ENCODE results near the gene KLHL28.

DNA sequence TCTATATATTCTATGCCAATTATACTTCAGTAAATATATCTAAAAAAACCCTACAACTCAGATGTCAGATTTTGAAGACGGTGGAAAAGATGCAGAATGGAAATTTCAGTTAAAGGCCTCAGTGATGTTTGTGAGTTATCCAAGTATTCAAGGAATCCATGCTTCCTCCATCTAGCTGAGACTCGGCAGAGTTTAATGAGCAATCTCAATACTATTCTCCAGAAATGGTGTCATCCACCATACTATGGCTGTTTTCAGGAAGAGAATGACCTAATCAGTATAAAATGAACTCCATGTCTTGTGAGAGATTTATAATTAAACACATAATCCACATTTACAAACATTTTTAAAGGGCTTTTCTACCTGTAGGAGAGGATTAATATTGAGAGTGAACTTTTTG, 66.0 kb downstream of the KLHL28 start:
- TF ChIP-seq, protein P1, sequence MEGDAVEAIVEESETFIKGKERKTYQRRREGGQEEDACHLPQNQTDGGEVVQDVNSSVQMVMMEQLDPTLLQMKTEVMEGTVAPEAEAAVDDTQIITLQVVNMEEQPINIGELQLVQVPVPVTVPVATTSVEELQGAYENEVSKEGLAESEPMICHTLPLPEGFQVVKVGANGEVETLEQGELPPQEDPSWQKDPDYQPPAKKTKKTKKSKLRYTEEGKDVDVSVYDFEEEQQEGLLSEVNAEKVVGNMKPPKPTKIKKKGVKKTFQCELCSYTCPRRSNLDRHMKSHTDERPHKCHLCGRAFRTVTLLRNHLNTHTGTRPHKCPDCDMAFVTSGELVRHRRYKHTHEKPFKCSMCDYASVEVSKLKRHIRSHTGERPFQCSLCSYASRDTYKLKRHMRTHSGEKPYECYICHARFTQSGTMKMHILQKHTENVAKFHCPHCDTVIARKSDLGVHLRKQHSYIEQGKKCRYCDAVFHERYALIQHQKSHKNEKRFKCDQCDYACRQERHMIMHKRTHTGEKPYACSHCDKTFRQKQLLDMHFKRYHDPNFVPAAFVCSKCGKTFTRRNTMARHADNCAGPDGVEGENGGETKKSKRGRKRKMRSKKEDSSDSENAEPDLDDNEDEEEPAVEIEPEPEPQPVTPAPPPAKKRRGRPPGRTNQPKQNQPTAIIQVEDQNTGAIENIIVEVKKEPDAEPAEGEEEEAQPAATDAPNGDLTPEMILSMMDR (IDR thresholded peaks at IDR 0.05; ENCODE audit: extremely low read depth in 1 of 2, insufficient read depth in 1 of 2, low read depth in 1 of 2, low read length in 2 of 2) = no peak
- no peak for TF ChIP-seq POLR2AphosphoS5 (IDR thresholded peaks at IDR 0.05; ENCODE audit: insufficient read depth, low read depth, low read length)
- no peak for TF ChIP-seq POLR2A (IDR thresholded peaks at IDR 0.05; ENCODE audit: low read depth, low read length)

Data from endothelial cell of umbilical vein (primary cell).